Measurements from ENCODE around the gene TAS2R60.

- TF ChIP-seq POLR2A (IDR thresholded peaks at IDR 0.05): no peak
- no peak for TF ChIP-seq CTCF (IDR thresholded peaks at IDR 0.05)
Measured at GRCh38 chr7:143408252-143408685, 35.0 kb upstream of the TAS2R60 start.
